Measurements from ENCODE around the gene CYB5D1.

DNA sequence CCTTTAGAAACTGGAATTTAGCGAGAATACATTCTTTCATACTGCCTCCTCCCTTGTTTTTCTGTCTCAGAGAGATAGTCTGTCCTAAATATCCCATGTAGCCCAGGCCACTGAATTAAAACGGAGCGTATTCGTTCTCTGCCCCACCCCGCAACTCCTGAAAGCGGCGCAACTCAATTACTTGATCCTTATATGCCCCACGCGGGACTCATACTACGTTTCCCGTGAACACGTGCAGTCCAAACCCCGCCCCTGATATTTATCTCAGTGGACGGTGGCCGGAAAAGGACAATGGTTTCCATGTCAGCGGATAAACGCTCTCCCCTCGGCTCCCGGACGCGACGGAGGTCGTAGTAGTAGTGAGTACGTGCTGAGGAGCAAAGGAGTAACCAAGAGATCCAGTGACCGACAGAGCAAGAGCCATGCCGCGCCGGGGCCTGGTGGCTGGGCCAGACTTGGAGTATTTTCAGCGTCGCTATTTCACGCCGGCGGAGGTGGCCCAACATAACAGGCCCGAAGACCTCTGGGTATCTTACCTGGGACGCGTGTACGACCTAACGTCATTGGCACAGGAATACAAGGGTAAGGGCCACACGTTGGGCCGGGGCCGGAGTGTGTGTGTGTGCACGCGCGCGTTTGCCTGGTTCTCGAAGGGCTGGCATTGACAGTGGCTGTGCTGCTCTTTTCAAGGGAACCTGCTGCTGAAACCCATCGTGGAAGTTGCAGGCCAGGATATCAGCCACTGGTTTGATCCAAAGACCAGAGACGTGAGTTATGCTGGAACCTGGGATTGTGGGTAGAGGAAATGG, at the start of gene CYB5D1:
- no peak for TF ChIP-seq SUZ12 (IDR thresholded peaks at IDR 0.05; ENCODE audit: extremely low read depth, insufficient read depth, insufficient read length)
- TF ChIP-seq ZNF274 (IDR thresholded peaks at IDR 0.05; ENCODE audit: low read depth, low read length) = no peak
- TF ChIP-seq YY1 (IDR thresholded peaks at IDR 0.05; ENCODE audit: insufficient read depth, insufficient read length) = no peak
